ENCODE results near the gene OGA.

OGA gene

DNA sequence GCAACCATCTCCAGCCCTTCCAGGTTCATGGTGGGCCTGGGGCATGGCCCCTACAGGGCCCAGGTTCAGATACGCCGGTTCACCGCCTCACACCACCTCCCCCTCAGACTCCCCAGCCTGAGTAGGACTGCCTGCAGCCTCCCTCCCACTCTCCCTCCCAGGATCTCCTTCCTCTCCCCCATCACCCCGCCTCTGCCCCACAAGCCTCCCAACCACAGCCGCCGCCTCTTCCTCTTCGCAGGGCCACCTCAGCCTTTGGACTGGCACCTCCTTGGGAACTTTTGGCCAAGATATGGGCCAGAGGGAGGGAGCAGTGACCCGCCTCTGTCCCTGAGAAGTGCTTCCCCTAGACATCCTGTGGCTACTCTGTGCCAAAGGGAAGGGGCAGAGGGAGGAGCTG, 16.1 kb upstream of the OGA start:
- no peak for DNase-seq

DNA sequence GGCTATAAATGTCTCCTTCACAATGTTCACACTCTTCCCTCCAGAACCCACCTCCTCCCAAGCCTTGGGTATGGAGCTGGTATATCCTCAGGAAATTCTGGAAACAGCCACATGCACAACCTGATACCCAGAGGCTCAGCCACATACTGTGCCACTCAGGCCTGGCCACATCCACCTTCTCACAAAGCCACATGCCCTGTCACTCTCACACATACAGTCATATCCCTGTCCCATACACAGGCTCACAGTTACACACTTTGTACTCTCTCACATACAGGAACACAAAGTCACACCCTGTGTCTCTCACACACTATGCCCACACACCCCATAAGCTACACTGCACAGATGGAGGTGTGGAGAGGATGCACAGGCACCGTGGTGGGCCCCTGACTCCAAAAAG, 15.2 kb upstream of the OGA start:
- no peak for DNase-seq

DNA sequence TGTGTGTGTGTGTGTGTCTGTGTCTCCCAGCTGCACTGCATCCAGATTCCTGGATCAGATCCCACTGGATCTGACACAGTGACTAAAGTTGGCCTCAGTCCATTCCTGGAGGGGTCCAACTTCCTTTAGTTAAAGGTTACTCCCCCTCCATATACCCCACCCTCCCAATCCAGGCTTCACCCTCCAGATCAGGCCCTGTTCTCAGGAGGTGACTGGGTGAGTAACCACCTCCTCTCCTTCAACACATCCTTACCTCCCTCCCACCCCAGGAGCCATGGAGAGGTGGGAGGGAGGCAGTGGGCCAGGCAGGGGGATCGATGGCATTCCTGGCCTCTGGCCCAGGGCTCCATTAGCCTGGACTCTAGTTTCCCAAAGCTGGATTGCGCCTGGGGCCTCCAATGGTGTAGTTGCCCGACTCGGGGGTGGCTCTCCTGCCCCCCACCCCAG, 14.1 kb upstream of the OGA start:
- DNase-seq, result no peak

- no peak for DNase-seq
Measured at GRCh38 chr10:101831169-101831811, 13.0 kb upstream of the OGA start.

DNA sequence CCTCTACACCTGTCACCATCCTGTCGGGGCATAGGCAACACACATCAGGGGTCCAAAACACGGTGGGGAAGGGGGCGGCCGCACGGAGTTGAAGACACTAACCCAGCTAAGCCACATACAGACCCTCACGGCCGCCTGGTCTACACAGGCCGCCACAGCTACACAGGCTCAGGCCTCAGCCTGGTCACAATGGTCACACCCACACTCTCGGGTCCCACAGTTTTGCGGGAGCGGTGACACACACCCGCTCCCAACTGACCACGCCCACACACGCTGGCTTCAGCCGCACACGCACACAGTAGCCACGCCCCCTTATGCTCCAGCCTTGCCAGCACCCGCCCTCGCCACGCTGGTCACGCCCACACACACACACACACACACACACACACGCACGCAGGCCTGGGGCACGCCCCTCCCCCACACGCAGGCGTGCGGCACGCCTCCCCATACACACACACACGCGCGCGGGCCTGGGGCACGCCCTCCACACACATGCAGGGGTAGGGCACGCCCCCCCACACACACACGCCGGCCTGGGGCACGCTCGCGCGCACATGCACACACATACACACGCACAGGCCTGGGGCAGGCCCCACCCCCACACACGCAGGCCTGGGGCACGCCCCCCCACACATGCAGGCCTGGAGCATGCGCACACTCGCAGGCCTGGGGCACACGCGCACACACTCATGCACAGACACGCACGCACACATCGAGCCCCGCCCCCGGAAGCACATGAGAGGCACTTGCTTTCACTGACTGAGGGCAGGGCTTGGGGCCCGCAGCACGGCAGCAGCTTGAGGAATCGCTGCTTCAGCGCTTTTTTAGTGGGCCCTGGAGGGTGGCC, 12.3 kb upstream of the OGA start:
- peak; percentile 91 for DNase-seq

DNA sequence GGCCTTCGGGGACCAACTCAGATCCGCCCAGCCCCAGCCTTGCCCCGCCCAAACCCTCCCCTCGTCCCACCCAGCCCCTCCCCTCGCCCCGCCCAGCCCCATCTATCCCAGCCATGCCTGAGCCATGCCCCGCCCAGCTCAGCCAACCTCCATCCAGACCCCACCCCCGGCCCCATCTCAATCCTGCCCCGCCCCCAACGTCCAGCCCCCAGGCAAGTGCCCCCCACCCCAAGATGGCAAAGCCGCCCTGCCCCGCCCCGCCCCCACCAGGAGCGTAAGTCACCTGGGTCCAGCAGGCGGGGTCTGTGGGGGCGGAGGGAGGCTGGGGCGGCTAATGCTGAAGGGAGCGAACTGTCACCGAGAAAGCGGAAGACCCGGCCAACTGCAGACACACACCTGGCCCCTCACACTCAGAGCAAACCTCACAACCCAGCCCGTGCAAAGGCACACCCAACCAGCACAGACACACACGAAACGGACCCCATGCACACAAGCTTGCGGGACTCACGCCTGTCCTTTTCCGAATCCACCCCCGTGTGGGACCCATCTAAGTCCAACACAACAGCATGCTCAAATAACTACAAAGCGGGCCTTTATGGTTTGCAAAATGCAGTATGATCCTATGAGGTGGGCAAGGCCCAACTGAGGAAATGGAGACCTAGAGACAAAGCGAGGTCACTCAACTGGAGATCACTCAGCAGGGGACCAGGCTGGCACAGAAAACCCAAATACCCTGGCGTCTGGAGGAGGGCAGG, 11.5 kb upstream of the OGA start:
- peak; percentile 56 for DNase-seq

DNA sequence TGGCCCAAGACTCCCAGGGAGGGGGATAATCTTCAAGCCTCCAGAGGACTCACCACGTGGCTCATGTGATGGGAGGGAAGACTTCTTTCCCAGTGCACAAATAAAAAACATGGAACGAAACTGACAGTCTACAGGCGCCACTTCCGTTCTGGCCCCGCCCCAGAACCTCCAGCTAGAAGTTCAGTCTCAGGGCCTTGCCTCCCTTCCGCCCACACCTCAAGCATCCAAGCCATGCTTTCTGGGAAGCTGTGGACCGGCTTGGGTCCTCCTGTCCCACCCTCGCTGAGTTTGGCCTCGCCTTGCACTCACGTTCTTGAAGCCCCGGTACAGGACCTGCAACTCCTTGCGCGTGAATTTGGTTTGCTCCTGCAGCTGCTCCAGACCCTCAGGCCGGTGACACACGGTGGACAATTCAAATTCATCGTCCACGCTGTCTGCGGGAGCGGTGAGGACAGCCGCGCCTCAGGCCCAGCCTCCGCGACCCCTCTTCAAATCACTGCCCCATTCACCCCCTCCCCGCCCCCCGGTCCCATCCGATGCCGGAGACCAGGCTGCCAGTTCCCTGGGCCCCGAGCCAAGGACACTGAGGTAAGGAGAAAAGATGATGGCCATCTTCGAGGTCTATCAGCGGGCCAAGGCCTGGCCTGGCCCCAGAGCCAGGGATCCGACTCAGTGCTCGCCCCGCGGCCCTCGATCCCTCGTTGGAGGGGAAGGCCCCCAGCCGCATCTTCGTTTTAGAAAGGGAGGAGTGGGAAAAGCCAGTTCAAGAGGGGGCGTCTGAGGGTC, 10.7 kb upstream of the OGA start:
- no peak for DNase-seq

- DNase-seq, result no peak
Measured at GRCh38 chr10:101827919-101828600, 9.8 kb upstream of the OGA start.

GRCh38 chr10:101826852-101827434, 8.7 kb upstream of the OGA start:
- DNase-seq, result no peak

- no peak for DNase-seq
Measured at GRCh38 chr10:101824736-101825135, 6.5 kb upstream of the OGA start.

DNA sequence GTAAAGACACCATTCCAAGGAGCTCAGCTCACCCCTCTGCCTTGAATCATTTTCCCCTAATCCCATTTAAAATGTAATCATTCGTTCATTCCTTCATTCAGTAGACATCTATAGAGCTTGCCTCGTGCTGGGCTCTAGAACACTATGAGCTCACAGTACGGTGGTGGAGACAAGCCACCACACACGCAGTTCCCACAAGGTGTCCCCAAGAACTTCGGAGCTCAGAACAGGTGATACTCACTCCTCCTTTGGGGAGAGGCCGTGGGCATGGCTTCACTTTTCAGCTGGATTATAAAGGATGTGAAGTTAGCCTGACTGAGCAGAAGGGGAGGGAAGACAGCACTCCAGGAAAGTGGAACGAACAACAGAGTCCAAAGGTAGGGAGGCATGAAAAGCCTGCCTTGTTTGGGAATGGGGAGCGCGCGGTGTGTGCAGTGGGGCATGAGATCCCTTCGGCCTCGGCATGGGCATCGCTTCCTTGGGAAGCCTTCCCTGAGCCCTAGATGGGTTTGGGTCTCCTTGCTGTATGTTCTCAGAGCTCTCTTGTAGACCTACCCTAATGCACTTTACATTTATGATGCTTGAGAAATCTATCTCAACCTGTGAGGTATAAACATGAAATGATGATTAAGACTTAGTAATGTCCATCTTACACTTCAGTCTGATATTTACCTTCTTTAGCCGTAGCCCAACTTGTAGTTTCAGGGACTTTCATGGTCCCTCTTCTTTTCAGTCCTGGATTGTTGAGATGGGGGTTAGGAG, 809 bp upstream of the OGA start:
- no peak for DNase-seq

DNA sequence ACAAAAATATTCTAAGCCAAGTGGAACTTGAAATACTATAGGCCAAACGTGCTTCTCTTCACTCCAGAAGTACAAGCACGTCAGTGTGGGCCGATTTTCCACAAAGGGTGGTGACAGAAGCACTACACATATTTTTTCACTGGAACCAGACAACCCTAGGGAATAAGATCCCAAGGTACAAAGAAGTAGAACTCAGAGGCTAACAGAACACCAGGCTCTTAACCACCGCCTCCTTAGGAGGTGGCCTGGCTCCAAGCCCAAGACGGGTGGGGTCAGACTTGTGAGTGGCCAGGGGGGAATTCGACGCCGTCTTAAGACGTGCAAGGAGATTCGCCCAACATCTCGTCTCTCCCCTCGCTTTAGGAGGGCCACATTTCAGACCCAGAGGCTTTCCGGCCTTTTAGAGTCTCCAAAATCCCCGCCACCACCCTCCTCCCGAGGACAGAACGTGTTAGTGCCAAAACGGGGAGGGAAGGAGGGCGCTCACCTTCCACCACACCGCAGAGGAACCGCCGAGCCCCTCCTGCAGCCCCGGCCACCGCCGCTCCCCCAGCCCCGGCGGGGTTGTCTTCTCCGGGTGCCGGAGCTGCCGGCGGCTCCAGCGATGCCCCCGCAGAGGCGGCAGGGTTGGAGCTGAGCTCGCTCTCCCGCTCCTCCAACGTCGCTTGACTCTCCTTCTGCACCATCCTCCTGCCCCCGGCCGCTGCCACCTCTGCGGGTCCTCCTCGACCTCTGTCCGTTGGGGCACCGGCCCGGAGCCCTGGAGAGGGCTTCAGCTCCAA, 716 bp downstream of the OGA start:
- peak; percentile 36 for DNase-seq

- no peak for DNase-seq
Measured at GRCh38 chr10:101816913-101817336, 1.3 kb downstream of the OGA start.

DNA sequence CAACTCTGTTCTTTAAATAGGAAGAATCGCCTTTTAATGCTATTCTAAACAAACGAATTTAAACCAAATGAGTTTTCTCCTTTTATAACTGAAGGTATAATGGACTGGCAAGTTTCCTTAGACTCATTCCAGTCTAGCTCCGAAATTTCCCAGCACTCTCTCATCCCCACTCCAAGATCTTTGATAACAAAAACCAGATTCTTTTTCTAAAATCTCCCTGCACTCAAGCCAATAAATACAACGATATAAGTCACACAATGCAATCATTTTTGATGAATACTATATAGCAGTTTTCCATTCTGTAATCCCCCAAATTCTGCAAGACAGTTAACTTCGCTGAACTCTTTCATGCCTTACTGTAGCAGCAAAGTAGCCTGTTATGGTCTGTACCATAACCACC, 1.9 kb downstream of the OGA start:
- no peak for DNase-seq

- no peak for DNase-seq
Measured at GRCh38 chr10:101814466-101815071, 3.7 kb downstream of the OGA start.

DNA sequence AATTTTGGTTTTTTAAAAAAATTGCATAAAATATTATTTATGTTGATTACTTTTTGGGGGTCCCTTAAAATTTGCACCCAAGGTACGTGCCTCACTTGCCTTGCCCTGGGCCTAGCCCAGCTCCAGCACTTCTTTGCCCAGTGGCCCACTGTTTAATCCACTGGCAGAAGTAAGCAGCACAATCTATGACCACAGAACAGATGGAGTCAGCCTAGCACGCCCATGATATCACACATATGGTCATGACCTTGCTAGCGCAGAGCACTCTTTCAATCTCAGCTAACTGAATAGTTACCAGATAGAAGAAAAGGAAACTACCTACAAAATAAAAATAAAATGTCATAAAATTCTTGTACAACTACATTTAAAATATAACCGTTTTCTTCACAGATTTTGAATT, 5.6 kb downstream of the OGA start:
- DNase-seq, result no peak

DNA sequence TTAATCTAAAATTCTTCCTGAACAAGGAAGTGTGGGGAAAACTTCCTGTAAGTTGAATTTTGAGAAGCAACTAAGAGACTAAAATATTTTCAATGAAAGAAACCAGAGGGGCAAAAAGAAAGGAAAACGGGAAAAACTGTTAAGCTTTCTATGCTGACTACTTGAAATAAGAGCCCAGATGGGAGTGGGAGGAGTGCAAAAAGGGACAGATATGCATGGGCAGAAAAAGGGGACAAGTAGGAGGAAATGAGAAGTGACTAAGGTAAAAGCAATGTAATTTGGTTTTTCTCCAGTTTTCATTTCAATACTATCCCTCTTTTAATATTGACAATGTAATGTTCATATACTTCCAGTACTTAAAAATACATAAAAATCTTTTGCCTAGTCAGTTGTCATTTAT, 11.1 kb downstream of the OGA start:
- no peak for DNase-seq

- DNase-seq, result no peak
Measured at GRCh38 chr10:101803511-101803910, 14.7 kb downstream of the OGA start.

DNA sequence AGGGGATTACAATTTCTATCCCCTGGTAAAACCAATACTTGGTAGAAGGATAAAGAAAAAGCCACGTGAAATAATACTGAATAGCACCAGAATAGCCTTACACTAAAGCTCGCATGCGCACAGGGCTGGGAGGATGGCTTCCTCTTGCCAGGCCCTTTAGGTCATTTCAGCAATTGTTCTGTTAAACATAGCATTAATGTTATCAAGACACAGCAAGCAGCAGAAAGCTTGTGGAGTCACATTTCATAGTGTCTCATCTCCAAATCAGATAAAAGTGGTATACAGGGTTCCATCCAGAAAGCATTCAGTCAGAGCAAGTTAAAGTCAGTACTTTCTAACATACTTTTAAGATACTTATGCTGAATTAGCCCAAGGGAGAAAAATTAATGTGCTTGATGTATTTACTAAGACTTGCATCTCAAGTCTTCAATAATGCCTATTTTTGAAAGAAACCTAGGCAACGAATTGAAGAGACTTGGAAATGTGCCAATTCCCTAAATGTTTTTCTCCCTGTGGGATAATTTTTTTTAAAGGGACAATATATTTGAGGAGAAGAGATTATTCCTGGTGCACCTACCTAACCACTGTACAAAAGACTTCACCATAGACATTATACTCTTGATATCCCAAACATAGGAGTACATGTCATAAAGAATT, 20.7 kb downstream of the OGA start:
- DNase-seq, result no peak

Measured in stimulated activated CD4-positive, alpha-beta T cell treated with anti-CD3 and anti-CD28 coated beads, Interleukin-1b, Interleukin-23, amount 100 ng/mL, for 48 hours (primary cell).